ENCODE measurements around the gene THRB. TPM values are rescaled to one million over a fixed set of nuclear protein-coding genes. Genes with fewer than 3 reads are reported as not detected.

The THRB gene
- total and polyA plus RNA-seq, 12 donors: 3.8 to 32.8 (median 26.0) TPM

GRCh38 chr3:24498796-24499195 lies 4.1 kb upstream of the THRB start:
- H3K27ac ChIP-seq: no peak overlapping the region
- ATAC-seq (no peak), DNase-seq (no peak)
- no peaks in the 10 kb centered on the region for H3K9me3 ChIP-seq
- H3K36me3 ChIP-seq: no peaks in the 10 kb centered on the region
- H3K4me3 ChIP-seq: no peak overlapping the region
- WGBS, 2 donors: 84 to 87% methylated on average over 2 of the region's 2 CpGs
- H3K27me3 ChIP-seq: peaks cover 0 to 32% (median 0%) of the 10 kb centered on the region in 7 donors
- intact Hi-C loops (cut with DNase I): loop anchor here in 8 of 10 donors (2.0 to 10.0 kb wide), 8 partner anchors 124 to 504 kb away; no protein-coding TSS in a partner anchor
- no peak for TF ChIP-seq CTCF (IDR thresholded peaks at IDR 0.05)
- peaks cover 0 to 23% (median 5%) of the 10 kb centered on the region in 9 donors for H3K4me1 ChIP-seq

GRCh38 chr3:24498391-24498790 lies 3.7 kb upstream of the THRB start:
- 86 to 87% methylated on average over 2 of the region's 2 CpGs for WGBS, 2 donors
- ATAC-seq (no peak), DNase-seq (no peak)
- Histone ChIP-seq H3K9me3 (no peaks in the 10 kb centered on the region), H3K36me3 (no peaks in the 10 kb centered on the region), H3K4me1 (peaks cover 0 to 22% (median 6%) of the 10 kb centered on the region in 9 donors), H3K27ac (no peak overlapping the region), H3K4me3 (no peak overlapping the region), H3K27me3 (peaks cover 0 to 36% (median 0%) of the 10 kb centered on the region in 7 donors)
- no peak for TF ChIP-seq CTCF (IDR thresholded peaks at IDR 0.05)
- intact Hi-C loops (cut with DNase I): loop anchor here in 8 of 10 donors (2.0 to 10.0 kb wide), 8 partner anchors 124 to 504 kb away; no protein-coding TSS in a partner anchor

GRCh38 chr3:24497942-24498341 lies 3.3 kb upstream of the THRB start:
- Histone ChIP-seq H3K27ac (no peak overlapping the region), H3K4me1 (peaks cover 2 to 26% (median 9%) of the 10 kb centered on the region in 9 donors), H3K36me3 (no peaks in the 10 kb centered on the region), H3K27me3 (peaks cover 0 to 40% (median 0%) of the 10 kb centered on the region in 7 donors), H3K4me3 (no peak overlapping the region), H3K9me3 (no peaks in the 10 kb centered on the region)
- DNase-seq: no peak
- no peak for ATAC-seq
- no peak for TF ChIP-seq CTCF (IDR thresholded peaks at IDR 0.05)
- intact Hi-C loops (cut with DNase I): loop anchor here in 8 of 10 donors (2.0 to 10.0 kb wide), 8 partner anchors 123 to 503 kb away; no protein-coding TSS in a partner anchor
- WGBS, 2 donors: 91 to 97% methylated on average over 2 of the region's 2 CpGs

- peaks cover 0 to 52% (median 0%) of the 10 kb centered on the region in 7 donors for H3K27me3 ChIP-seq
- H3K4me3 ChIP-seq: no peak overlapping the region
- intact Hi-C loops (cut with DNase I): loop anchor here in 8 of 10 donors (1.0 to 10.0 kb wide), 8 partner anchors 122 to 502 kb away; no protein-coding TSS in a partner anchor
- TF ChIP-seq CTCF (IDR thresholded peaks at IDR 0.05): peak in 8 of 9 donors; percentile 17 to 61 (median 50)
- H3K9me3 ChIP-seq: no peaks in the 10 kb centered on the region
- H3K36me3 ChIP-seq: no peaks in the 10 kb centered on the region
- DNase-seq (peak; percentile 76 to 81), ATAC-seq (peak in 6 of 8 donors; percentile 16 to 33 (median 26))
- H3K27ac ChIP-seq: peak overlapping the region in 6 of 10 donors; percentile 4 to 96 (median 92)
- H3K4me1 ChIP-seq: peaks cover 2 to 37% (median 10%) of the 10 kb centered on the region in 9 donors
- 46 to 51% methylated on average over 16 of the region's 16 CpGs for WGBS, 2 donors
Observed at GRCh38 chr3:24496529-24497482, 2.2 kb upstream of the THRB start.
